Measurements from ENCODE around the gene PLXNA2. TPM values are rescaled to one million over a fixed set of nuclear protein-coding genes. Genes with fewer than 3 reads are reported as not detected.

Gene PLXNA2
- total and polyA plus RNA-seq, 11 donors: 9.2 to 28.2 (median 18.0) TPM

DNA sequence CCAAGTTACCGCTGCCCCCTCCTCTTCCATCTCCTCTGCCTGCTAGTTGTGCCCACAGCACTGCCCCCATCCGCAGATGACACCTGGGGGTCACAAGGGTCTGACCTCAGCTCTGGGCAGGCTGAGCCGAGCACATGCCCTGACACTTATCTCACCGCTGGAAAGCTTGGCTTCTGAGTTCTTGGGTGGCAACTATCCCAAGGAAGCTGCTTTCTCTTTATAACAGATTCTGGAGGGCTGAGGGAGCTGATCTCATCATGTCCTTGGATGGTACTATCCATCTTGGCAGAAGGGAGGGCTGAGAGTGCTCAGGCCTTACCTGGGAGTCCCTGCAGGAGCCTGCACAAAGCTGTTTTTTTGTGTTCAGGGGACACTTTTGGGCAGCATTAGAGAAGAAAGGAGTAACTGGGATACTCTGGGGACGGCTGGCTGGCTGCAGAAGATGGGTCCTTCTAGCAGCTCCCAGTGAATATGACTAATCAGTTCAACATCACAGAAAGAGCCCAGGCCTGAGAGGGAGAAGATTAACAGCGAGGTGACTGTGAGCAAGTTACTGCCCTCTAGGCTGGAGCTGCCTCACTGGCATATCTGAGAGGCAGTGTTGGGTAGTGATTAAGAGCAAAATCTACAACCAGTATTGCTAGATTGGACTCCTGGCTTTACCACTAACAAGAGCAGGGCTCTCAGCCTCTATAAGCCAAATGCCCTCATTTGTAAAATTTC, 71.6 kb downstream of the PLXNA2 start:
- intact Hi-C loops (cut with DNase I): no loop called here
- Histone ChIP-seq H3K4me1 (peaks cover 0 to 79% (median 45%) of the 10 kb centered on the region in 12 donors), H3K4me3 (no peak overlapping the region), H3K36me3 (no peaks in the 10 kb centered on the region), H3K27ac (peak overlapping the region in 2 of 12 donors; percentile 43 to 54), H3K9me3 (no peaks in the 10 kb centered on the region), H3K27me3 (no peaks in the 10 kb centered on the region)
- no peak for DNase-seq
- TF ChIP-seq, protein P1, sequence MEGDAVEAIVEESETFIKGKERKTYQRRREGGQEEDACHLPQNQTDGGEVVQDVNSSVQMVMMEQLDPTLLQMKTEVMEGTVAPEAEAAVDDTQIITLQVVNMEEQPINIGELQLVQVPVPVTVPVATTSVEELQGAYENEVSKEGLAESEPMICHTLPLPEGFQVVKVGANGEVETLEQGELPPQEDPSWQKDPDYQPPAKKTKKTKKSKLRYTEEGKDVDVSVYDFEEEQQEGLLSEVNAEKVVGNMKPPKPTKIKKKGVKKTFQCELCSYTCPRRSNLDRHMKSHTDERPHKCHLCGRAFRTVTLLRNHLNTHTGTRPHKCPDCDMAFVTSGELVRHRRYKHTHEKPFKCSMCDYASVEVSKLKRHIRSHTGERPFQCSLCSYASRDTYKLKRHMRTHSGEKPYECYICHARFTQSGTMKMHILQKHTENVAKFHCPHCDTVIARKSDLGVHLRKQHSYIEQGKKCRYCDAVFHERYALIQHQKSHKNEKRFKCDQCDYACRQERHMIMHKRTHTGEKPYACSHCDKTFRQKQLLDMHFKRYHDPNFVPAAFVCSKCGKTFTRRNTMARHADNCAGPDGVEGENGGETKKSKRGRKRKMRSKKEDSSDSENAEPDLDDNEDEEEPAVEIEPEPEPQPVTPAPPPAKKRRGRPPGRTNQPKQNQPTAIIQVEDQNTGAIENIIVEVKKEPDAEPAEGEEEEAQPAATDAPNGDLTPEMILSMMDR (IDR thresholded peaks at IDR 0.05): no peak
- TF ChIP-seq POLR2A (IDR thresholded peaks at IDR 0.05): no peak
- 65 to 77% (median 70%) methylated on average over 6 of the region's 6 CpGs for WGBS, 4 donors
- peak in 2 of 4 donors; percentile 7 to 29 for ATAC-seq

DNA sequence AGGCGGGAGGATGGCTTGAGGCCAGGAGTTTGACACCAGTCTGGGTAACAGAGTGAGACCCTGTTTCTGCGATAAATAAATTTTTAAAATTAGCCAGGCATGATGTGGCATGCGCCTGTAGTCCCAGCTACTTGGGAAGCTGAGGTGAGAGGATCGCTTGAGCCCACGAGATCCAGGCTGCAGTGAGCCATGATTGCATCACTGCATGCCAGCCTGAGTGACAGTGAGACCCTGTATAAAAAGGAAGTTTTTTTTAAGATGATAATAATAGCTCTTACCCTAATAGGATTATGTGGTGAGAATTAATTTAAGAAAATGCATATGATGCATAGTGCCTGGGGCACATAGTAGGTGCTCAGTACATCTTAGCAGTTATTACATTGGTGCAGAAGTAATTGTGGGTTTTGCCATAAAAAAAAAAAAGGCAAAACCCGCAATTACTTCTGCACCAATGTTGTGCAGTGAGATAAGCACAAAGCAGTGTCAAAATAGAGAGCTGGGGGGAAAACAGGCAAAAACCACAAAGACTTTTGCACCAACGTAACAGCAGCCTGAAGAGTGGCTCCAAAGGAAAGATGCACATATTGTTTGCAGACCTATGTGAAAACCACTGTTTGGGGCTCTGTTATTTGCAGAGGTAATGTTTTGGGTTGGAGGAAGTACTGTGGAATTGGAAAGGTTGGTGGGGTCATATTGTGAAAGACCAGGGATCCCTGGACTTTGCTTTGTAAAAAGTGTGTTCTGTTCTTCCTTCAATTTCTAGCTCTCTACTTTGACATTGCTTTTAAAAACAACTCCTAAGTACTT, 72.4 kb downstream of the PLXNA2 start:
- Histone ChIP-seq H3K27me3 (no peaks in the 10 kb centered on the region), H3K4me1 (peaks cover 0 to 81% (median 44%) of the 10 kb centered on the region in 12 donors), H3K9me3 (no peaks in the 10 kb centered on the region), H3K27ac (peak overlapping the region in 2 of 12 donors; percentile 43 to 54), H3K4me3 (no peak overlapping the region), H3K36me3 (no peaks in the 10 kb centered on the region)
- intact Hi-C loops (cut with DNase I): no loop called here
- TF ChIP-seq, protein P1 (IDR thresholded peaks at IDR 0.05): no peak
- TF ChIP-seq POLR2A (IDR thresholded peaks at IDR 0.05): no peak
- WGBS, 4 donors: 86 to 89% (median 87%) methylated on average over 7 of the region's 7 CpGs
- DNase-seq (no peak), ATAC-seq (no peak)

DNA sequence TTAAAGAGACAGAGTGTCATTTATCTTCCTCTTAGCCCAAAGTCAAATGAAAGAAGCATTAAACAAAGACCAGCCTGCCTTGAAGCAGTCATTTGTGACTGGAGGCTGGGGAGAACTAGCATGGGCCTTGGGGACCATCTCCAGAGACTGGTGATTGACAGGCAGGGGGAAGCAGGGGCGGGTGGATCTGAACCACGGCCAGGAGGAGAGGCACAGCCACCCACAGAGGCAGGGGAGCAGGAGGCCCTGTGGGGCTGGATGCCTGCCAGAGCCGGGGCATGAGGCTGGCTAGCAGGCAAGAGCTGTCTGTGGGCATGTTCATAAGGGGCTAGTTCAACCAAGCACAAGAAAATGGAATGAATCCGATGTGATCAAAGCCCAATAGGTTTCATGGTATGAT, 73.9 kb downstream of the PLXNA2 start:
- WGBS, 4 donors: 33 to 46% (median 38%) methylated on average over 4 of the region's 4 CpGs
- peaks cover 0 to 82% (median 39%) of the 10 kb centered on the region in 12 donors for H3K4me1 ChIP-seq
- intact Hi-C loops (cut with DNase I): no loop called here

More for the DNA sequence above, 73.9 kb downstream of the PLXNA2 start:
- no peaks in the 10 kb centered on the region for H3K36me3 ChIP-seq
- peak overlapping the region in 1 of 12 donors; percentile 53 for H3K27ac ChIP-seq
- DNase-seq: peak; percentile 61 to 78 (median 69)
- ATAC-seq: peak; percentile 29 to 68 (median 54)
- H3K9me3 ChIP-seq: no peaks in the 10 kb centered on the region
- TF ChIP-seq, protein P1 (IDR thresholded peaks at IDR 0.05): no peak
- TF ChIP-seq POLR2A (IDR thresholded peaks at IDR 0.05): no peak
- H3K27me3 ChIP-seq: no peaks in the 10 kb centered on the region
- no peak overlapping the region for H3K4me3 ChIP-seq
